HG02759 (cell line): ENCODE data around the gene PIGS.

Experiments used
- ATAC-seq: cut with Tn5 transposase; IDR thresholded peaks from one replicate; pipeline ENCODE4 v1.9.1; 2021; ENCODE audit warnings: mild to moderate bottlenecking, moderate library complexity; ENCODE audit not compliant: unreplicated experiment

Gene PIGS

DNA sequence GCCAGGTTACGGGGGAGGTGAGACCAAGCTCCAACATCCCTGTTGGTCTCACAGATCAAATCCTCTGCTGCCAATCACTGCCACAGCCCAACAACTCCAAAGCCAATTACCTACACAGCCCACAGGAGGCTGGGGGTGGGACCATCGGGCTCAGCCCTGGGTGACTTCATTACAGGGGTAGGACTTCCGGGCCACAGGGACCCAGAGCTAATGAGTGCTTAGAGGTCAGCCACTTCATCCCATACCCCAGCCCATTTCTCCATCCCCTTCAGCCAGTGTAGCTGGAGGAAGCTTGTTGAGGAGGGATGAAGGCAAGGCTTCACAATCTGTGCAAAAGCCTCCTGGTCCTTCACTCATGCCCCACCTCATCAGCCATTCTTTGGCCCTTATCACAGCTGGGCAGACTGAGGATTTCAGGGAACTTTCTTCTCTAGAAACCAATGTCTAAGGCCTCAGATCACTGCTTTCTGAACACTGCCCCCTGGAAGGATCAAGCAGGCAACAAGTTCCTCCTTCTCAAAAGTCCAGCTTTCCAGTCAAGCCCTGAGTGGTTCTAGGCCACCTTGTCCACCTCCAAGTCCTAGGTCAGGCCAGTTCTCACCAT, 59.4 kb downstream of the PIGS start:
- ATAC-seq = no peak

- no peak for ATAC-seq
Measured at GRCh38 chr17:28509789-28510188, 61.5 kb downstream of the PIGS start.

DNA sequence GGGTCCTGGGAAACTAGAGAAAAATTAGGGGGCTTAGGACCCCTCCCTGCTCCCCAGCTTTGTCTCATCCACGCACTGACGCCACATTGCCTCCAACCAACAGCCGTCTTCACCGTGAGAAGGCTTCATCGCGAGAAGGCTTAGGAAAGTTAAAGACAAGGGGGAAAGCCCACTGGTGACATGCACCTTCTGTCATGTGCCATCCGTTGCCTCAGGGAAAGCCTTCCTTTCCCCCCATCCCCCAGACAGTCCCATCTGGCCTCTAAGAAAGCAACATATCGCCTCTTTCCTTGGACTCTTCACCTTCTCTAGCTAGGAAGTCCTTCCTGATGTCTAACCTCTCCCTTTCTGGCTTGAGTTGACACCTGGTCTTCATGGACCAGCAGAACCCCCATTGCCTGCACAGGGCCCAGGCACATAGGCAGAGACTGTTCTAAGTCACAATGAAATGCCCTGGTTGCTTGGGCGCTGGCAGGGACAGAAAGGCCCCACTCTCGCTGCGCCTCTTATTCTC, 63.1 kb downstream of the PIGS start:
- ATAC-seq = no peak

DNA sequence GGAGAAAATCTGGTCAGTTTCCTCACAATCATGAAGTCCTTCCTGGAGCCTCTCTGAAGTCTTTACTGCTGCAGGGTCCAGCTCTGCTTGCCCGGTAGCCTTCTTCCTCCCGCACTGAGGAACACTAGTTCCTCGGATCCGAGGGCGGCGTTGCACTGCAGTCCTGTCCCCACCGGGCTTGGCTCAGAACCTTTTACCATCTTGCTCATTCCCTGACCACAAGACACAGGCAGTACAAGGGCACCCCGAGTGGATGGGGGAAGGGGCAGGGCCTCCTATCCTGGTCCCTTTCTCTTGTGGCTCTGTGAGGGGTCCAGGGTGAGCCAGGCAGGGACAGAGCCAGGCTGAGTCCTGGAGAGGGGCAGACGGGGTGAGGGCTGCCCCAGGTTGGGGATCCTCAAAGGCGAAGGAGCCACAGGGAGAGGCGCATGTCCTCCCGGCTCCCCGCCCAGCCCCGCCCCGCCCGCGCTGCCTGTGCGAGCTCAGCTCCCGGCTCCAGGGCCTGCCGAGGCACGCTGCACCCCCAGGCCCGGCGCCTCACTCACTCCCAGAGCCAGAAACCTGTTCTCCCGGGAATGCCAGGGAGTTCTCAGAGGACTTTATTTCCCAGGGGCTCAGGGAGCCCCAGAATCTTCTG, 63.6 kb downstream of the PIGS start:
- ATAC-seq = no peak

GRCh38 chr17:28506763-28507487, 64.4 kb downstream of the PIGS start:
- no peak for ATAC-seq

- ATAC-seq = no peak
Measured at GRCh38 chr17:28505986-28506665, 65.2 kb downstream of the PIGS start, which contains the start of gene FOXN1. TSS of gene FOXN1 (plus strand) at chr17:28506348. CDS start at chr17:28523970, 17,622 bp downstream.

DNA sequence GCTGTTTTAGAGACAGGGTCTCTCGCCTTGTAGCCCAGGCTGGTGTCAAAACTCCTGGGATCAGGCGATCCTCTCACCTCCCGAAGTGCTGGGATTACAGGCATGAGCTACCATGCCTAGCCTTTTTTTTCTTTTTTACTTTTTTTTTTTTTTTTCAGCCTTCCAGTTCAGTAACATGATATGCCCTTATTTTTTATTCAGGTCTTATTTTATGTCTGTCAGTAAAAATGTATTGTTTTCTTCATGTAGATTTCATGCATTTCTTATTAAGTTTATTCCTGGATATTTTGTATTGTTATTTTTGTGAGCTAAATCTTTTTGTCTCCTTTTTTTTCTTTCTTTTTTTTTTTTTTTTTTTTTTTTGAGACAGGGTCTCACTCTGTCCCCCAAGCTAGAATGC, 67.9 kb downstream of the PIGS start:
- ATAC-seq = no peak
